HG03469 (cell line): ENCODE results near the gene TNNT1.

Experiments
- ATAC-seq: cut with Tn5 transposase; IDR thresholded peaks from one replicate; pipeline ENCODE4 v1.9.1; 2021; ENCODE audit warnings: mild to moderate bottlenecking, moderate library complexity, moderate number of reproducible peaks; ENCODE audit not compliant: unreplicated experiment

The TNNT1 gene

DNA sequence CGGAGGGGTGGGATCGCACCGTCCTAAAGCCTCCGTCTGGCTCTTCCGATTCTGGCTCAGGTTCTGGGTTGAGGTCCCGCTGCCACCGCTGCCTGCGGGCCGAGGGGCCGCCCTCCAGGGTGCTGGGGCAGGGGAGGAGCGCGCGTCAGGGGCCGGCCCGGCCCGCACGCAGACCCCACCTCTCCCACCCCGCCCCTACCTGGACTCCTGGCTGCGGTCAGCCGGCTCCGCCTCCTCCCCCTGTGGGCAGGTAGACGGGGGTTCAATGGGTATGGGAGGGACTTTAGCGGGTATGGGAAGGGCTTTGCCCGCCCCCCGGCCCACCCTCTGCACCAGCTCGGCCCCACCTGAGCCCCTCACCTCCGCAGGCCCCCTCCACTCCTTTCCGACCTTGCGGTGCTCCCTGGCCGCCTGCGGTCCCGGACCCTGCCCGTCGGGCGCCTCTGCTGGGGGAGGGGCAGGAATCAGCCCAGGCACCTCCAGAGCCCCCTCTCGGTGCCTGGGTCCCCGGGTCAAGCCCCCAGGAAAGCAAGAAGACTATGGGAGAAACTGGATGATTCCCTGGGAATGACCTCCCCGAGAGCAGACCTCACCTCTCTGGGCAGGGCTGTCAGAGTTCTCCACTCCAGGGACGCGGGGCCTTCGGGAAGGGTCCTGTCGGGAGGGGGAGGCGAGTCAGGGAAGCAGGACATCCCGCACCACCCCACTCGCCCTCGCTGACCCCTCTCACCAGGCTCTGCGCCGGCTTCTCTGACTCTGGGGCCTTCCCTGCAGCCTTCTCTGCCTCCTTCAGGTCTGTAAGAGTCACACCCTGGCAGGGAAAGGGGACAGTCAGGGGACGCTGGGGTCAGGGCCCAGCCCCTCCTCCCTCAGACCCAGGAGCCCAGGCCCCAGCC lies 56.3 kb downstream of the TNNT1 start:
- ATAC-seq = no peak

DNA sequence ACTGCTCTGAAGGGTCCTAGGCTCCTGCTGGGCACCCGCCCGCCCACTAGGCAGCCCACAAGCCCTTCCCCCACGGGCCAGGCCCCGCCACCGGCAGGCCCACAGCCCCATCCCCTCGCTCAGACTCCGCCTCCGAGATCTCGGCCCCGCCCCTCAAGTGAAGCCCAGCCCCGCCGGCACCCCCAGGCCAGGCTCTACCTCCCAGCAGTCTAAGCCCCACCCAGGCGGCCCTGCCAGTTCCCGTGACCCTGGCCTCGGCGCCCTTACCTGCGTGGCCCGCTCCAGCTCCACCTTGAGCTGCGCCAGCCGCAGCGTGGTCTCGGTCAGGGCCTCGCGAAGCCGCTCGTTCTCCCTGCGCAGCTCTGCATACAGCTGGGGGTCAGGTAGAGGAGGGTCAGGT lies 57.1 kb downstream of the TNNT1 start:
- no peak for ATAC-seq

DNA sequence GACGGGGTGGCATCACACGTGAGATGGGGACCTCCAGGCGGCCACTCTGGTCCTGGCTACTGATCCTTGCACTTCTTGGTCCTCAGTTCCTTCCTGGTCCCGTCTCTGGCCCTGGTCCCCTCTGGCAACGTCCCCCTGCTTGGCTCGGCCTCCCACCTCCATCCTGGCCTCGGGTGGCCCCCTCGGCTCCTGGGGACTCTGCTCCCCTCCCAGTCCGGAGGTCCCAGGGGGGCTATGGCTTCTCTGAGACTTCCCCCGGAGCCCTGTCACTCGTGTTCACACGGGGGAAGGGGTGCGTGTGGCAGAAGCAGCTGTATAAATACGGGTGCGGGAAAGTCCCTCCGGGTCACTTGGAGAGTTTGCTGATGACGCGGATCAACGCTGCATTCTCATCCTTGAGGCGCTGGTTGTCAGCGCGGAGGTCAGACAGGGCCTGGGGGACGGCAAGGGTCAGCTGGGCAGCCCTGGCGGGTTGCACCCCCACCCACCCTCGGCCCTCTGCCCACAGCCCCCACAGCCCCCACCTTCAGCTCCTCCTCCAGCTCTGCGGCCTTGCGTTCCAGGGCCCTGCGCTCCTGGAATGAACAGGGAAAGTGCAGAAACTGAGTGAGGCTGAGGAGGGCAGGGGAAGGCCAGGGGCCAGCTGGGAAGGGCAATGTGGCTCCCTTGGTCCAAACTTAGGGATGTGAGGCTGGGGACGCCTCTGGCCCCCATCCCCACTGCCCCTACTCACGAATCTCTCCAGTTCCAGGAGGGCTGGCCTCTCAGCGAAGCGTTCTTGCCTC lies 57.7 kb downstream of the TNNT1 start:
- no peak for ATAC-seq

DNA sequence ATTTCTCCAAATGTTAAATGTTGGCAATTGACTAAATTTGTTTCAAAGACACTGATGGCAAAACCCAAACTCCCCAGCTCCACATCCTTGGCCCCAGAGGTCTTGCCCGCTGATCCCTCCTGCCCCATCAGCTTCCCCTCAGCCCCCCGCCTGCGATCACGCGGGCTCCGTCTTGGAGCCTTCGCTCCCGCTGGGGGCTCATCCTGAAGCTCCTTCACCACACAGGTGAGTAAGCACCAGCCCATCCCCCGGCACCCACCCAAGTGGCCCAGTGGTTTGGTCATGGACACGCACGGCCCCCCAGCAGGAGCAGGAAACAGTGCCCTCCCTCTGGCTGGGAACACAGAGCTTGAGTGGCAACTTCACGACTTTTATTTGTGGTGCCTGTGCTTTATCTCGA lies 58.4 kb downstream of the TNNT1 start:
- no peak for ATAC-seq

DNA sequence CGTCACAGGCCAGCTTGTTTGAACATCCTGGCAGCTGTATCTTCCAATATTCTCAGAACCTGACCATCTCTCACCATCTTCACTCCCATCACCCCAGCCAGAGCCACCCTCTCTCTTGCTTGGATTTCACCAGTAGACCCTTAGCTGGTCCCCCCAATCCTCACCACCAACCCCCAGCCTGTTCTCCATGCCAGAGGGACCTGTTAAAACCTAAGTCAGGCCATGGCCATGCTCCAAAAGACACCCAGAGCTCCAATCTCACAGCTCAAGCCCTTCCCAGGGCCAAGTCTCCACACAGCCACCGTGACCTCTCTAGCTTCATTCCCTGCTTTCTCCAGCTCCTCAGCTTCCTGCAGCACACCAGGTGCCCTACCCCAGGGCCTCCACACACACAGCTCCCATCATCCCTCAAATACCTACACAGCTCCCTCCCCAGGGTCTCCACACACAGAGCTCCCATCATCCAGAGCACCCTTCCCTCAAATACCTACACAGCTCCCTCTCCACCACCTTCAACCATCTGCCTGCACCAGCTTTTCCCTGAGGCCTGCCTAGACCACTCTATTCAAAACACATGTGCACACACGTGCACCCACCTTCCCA lies 59.6 kb downstream of the TNNT1 start:
- no peak for ATAC-seq

DNA sequence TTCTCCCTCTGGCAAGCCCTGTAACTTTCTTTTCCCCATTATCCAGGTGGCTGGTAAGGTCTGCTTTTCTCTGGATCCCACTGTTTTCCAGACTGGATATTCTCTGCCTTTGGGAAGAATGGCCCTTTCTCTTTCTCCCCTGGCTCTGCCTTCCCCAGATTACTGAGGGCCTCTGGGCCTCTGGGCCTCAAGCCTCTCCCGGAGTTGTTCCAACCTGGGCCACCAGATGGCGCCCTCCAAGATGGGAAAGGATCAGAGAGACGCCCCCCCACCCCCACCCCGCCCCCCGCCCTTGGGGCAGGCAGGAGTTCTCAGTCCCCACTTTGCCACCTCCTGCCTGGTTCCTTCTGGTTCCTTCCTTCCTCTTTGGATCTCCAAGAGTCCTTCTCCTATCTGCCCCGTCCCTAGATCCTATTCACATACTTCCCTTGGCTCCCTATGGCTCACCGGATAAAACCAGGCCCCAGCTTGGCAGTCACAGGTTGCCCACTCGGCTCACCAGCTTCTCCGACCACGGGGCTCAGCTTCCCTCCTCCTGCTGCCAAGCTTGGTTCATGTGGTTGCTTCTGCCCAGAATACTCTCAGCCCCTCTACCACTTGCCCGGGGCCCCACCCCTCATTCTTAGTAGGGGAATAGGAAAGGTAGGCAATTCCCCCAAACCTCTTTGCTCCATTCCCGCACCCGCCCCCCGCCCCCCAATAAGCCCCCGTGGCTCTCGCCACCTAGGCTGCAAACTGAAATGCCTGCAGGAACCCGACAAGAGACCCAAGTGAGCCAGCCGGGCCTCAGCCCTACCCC lies 60.3 kb downstream of the TNNT1 start:
- ATAC-seq = no peak

DNA sequence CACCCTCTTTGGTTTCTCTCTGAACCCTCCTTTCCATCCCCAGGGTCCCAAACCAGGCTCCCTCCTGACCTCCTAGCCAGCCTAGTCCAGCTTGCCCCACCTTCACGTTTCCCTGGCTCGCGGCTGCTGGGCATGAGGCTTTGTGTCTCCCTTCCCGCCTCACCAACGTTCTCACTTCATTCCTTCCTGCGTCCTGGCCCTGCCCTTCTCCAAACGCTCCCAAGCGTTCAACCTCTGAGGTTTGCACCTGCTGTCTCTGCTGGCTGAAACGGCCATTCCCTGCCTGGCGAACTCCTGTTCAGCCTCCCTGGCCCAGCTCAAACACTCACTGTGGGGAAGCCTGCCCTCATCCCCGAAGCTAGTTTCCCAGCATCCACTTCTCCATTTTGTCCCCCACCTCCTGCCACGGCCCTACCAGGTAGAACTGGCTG lies 61.0 kb downstream of the TNNT1 start:
- ATAC-seq = no peak

DNA sequence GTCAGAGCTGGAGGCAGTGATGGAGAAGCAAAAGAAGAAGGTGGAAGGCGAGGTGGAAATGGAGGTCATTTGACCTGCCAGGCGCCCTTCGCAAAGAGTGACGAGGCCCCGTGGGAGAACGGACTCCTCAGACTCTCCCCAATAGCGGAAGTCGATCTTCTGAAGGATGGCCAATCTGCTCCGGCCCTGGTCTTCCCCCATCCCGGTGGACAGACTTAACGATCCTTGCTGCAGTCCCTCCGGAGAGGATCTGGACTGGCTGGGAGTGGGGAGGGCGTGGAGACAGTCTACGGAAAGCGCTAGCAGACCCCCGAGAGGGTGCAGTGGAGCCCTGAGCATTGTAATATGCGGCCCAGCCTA lies 61.5 kb downstream of the TNNT1 start:
- no peak for ATAC-seq

DNA sequence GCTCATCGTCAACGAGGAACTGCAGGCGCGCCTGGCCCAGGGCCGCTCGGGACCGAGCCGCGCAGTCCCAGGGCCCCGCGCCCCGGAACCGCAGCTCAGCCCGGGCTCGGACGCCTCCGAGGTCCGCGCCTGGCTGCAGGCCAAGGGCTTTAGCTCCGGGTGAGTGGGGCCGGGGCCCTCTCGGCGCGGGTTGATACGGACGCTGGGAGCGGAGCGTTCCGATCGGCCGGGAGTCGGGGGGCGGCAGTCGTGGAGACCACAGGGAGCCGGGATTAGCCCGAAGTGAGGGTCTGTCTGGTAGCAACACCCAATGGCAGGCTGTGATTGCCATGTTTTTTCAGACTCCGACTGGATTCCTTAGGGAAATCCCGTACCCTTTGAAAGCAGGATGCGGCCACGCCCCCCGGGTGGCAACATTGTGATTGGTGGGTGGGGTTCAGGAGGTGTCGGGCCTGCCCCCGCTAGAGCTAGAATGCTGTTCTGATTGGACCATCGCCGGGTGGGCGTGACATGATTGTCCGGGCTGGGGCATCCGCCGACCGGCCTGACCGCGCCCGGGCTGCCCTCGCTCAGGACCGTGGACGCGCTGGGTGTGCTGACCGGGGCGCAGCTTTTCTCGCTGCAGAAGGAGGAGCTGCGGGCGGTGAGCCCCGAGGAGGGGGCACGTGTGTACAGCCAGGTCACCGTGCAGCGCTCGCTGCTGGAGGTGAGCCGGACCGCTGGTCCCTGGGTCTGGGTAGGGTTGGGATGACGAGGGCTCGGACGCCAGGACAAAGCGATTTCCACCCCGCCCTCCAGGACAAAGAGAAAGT lies 62.1 kb downstream of the TNNT1 start:
- ATAC-seq = no peak

DNA sequence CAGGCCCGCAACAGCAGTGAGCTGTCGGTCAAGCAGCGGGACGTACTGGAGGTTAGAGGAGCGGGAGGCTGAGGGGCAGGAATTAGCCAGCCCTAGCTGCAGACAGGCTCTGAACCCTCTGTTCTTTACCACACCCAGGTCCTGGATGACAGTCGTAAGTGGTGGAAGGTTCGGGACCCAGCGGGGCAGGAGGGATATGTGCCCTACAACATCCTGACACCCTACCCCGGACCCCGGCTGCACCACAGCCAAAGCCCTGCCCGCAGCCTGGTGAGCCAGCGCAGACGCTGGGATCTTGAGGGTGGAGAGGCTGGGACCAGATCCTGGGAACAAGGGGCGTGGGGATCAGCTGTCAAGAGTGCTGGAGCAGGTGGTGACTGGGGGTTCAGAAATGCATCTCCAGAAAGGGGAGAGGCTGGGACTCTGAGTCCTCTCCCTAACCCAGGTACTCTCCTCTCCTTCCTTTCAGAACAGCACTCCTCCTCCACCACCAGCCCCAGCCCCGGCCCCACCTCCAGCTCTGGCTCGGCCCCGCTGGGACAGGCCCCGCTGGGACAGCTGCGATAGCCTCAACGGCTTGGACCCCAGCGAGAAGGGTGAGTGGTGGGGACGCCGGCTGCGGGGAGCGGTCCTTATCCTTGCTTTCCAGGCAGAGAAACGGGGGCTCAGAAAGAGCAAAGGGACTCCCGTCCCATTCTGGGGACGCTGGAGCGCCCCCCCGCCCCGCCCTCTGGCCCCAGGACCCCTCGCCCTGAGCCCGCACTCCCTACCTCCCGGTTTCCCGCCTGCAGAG lies 62.9 kb downstream of the TNNT1 start:
- ATAC-seq = no peak

DNA sequence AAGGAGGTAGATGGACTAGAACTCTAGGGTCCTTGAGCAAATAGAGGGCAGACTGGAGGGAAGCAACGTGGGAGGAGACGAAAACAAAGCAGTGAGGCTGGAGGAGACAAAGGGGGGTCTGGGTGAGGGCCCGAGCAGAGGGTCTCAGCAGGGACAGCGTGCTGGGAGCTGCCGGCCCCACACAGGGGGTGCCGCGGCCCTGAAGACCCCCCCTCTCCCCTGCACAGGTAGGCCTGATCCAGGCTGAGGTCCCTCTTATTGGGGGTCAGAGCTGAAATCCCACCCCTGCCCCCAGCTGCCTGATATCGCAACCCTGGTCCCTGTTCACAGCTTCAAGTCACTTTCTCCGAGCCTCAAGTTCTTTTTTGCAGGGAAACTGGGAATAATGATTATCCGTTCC lies 64.6 kb downstream of the TNNT1 start:
- no peak for ATAC-seq

DNA sequence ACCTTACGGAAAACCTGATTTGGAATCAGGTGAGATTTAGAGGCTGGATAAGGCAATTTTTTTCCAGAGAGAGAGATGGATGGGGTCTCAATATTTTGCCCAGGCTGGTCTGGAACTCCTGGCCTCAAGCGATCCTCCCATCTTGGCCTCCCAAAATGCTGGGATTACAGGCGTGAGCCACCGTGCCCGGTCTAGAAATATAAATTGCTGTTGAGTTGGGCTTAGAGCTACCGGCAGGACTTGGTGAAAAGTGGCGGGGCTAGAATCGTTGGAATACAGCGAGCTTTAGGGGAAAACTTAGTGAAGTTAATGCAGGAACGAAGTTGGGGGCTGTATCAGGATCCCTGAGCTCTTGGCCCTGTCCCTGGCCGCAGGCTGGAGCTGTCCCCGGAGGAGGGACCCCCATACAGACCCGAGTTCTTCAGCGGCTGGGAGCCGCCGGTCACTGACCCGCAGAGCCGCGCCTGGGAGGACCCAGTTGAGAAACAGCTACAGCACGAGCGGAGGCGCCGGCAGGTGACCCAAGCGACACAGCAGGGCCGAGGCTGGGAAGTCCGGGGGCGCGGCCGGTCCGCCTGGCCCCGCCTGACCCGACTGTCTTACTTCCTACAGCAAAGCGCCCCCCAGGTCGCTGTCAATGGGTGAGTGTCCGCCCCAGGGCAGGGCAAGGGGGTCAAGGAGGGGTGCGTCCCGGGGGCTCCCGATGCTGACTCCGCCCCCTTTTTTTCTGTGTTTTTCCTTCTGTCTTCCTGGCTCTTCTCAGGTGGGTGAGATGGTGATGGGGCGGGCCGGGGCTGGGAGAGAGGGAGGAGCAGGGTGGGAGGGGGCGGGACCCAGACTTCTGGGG lies 65.8 kb downstream of the TNNT1 start:
- ATAC-seq = no peak
